ENCODE results near the gene PLB1.

Gene PLB1

GRCh38 chr2:28449488-28450395 is 46.1 kb upstream of the PLB1 start:
- DNase-seq (ENCODE audit: low read depth), result peak; percentile 61
- TF ChIP-seq CTCF (IDR thresholded peaks at IDR 0.05; ENCODE audit: insufficient read depth, low read depth, low read length, missing control alignments), result no peak
- no peak overlapping the region for H3K4me3 ChIP-seq (ENCODE audit: low read depth, low read length)

DNA sequence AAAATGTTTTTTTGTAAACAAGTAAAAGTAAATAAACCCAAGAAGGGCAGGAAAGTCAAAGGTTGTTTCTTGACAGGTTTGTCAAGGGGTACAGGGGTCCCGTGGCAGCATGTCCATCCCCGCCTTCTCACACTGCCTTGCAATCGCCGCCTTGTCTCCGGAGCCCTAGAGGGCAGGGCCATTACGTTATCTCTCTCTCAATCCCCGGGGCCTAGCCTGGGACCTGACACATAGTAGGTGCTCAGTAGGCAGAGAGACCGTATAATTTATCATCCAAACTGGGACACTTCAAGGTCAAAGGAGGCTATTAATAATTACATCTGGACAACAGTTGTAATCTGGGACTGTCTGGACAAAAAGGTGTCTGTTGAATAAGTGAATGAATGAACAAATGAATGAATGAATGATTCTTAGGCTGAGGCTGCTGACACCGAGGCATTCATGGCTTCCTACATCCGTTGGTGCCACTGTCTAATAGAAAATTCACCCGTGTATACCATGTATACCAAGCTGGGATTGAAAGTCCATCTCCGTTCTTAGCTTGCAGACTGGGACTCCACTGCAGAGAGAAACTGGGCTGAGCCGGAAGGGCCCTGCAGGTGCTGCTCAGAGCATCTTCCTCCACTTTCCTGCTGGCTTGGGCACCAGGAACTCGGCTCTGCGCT is 44.8 kb upstream of the PLB1 start:
- no peak overlapping the region for H3K4me3 ChIP-seq (ENCODE audit: low read depth, low read length)
- no peak for DNase-seq (ENCODE audit: low read depth)
- TF ChIP-seq CTCF (IDR thresholded peaks at IDR 0.05; ENCODE audit: insufficient read depth, low read depth, low read length, missing control alignments), result no peak

GRCh38 chr2:28451793-28452533 is 43.9 kb upstream of the PLB1 start:
- DNase-seq (ENCODE audit: low read depth), result no peak
- no peak for TF ChIP-seq CTCF (IDR thresholded peaks at IDR 0.05; ENCODE audit: insufficient read depth, low read depth, low read length, missing control alignments)
- no peak overlapping the region for H3K4me3 ChIP-seq (ENCODE audit: low read depth, low read length)

DNA sequence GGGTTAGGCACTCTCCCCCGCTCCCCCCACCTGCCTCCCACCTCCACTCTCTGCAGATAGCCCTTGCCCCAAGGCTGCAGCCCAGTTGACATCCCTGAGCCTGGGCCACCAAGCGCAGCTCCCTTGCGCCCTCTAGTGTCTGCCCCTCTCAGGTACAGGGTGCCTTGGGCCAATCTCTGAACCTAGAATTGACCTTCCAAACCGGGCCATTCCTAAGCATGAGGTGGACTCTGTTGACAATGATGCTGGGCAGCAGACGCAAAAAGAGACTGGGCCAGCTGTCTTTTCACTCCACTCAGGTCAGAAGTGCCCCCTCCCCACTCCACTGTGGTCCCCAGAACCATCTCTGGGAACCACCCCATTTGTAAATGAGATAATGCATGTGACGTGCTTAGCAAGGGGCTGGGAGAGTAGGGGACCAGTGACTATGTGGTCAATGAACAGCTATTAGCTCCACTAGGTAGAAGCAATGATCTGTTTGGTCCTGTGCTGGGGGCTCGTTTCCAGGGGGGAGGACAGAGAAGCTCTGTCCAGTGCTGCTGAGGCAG is 43.3 kb upstream of the PLB1 start:
- DNase-seq (ENCODE audit: low read depth), result peak; percentile 60
- peak; percentile 96 for TF ChIP-seq CTCF (IDR thresholded peaks at IDR 0.05; ENCODE audit: insufficient read depth, low read depth, low read length, missing control alignments)

GRCh38 chr2:28453396-28453795 is 42.5 kb upstream of the PLB1 start:
- H3K4me3 ChIP-seq (ENCODE audit: low read depth, low read length), result no peak overlapping the region
- no peak for TF ChIP-seq CTCF (IDR thresholded peaks at IDR 0.05; ENCODE audit: insufficient read depth, low read depth, low read length, missing control alignments)
- DNase-seq (ENCODE audit: low read depth), result no peak

More for the DNA sequence above, 43.3 kb upstream of the PLB1 start:
- no peak overlapping the region for H3K4me3 ChIP-seq (ENCODE audit: low read depth, low read length)

- no peak for DNase-seq (ENCODE audit: low read depth)
- no peak for TF ChIP-seq CTCF (IDR thresholded peaks at IDR 0.05; ENCODE audit: insufficient read depth, low read depth, low read length, missing control alignments)
Observed at GRCh38 chr2:28454016-28454930, 41.6 kb upstream of the PLB1 start.

More at GRCh38 chr2:28454016-28454930, 41.6 kb upstream of the PLB1 start:
- no peak overlapping the region for H3K4me3 ChIP-seq (ENCODE audit: low read depth, low read length)
